GM12878 (cell line): ENCODE measurements around the gene UTF1. TPM values are rescaled to one million over a fixed set of nuclear protein-coding genes. Genes with fewer than 3 reads are reported as not detected.

ENCODE experiments used
- ATAC-seq: fragments of 200-7000 bp; cut with Tn5 transposase; 3 replicates; pipeline ENCODE4 v1.9.1; 2020; ENCODE audit warnings: mild to moderate bottlenecking, moderate library complexity
- BruUV-seq: library from RNA; stranded (reverse); fragments of 400-500 nt; replicated peaks from 2 replicates; lab custom pipeline; 2021; lab: Mats Ljungman, UMichigan
- CTCF ChIA-PET: fragments of 300-600 bp; sonication (Branson Sonifier 250); formaldehyde crosslinking; extraction: SDS; loops from one replicate; lab custom pipeline; 2021; ENCODE audit warnings: inconsistent platforms; lab: Yijun Ruan, JAX
- POLR2A ChIA-PET: fragments of 350-600 bp; formaldehyde crosslinking; extraction: SDS; loops from one replicate; lab custom pipeline; 2021; ENCODE audit warnings: inconsistent platforms; lab: Charles Lee
- RAD21 ChIA-PET: fragments of 300-600 bp; sonication (Branson Sonifier 250); formaldehyde crosslinking; loops from one replicate; lab custom pipeline; 2023; ENCODE audit warnings: antibody characterized with exemption; ENCODE audit not compliant: unreplicated experiment; lab: Charles Lee
- SMC1A ChIA-PET: fragments of 300-600 bp; sonication (Branson Sonifier 250); formaldehyde crosslinking; loops from one replicate; lab custom pipeline; 2023; ENCODE audit not compliant: unreplicated experiment, uncharacterized antibody; lab: Charles Lee
- DNase-seq: peaks from one replicate; pipeline ENCODE4 v3.0.0-alpha.2; 2011; ENCODE audit warnings: low read depth, low spot score
- FAIRE-seq: peaks from 3 replicates; lab custom pipeline; 2011; peaks lifted over from hg19 to GRCh38; lab: Jason Lieb, UNC
- H2AFZ ChIP-seq: 2 replicates; pipeline ENCODE4 v1.6.0; 2011; ENCODE audit warnings: low read depth, low read length, control low read depth; ENCODE audit not compliant: control insufficient read depth
- H3K27ac ChIP-seq: 2 replicates; pipeline ENCODE4 v1.5.1; 2011; ENCODE audit warnings: control low read depth; ENCODE audit not compliant: control insufficient read depth, insufficient read depth
- H3K27me3 ChIP-seq, 2 experiments: replicated peaks in 1 of 2; 2 replicates each; pipeline versions ENCODE4 v1.6.0 to v1.6.1; 2011; ENCODE audit warnings: low read length in 1 of 2; ENCODE audit not compliant: control insufficient read depth in 2 of 2, insufficient read depth in 2 of 2
- H3K36me3 ChIP-seq, 2 experiments: 2 replicates each; pipeline ENCODE4 v1.5.1; 2011; ENCODE audit warnings: low read length in 1 of 2; ENCODE audit not compliant: control insufficient read depth in 2 of 2, insufficient read depth in 2 of 2
- H3K4me1 ChIP-seq: 2 replicates; pipeline ENCODE4 v1.6.1; 2011; ENCODE audit warnings: mild to moderate bottlenecking, low read length, moderate library complexity, mixed read lengths; ENCODE audit not compliant: control insufficient read depth, insufficient read depth
- H3K4me2 ChIP-seq: 2 replicates; pipeline ENCODE4 v1.6.0; 2011; ENCODE audit warnings: control low read depth; ENCODE audit not compliant: control insufficient read depth, insufficient read depth
- H3K4me3 ChIP-seq: fragments of 200-600 bp; sonication (generic); 2 replicates; pipeline ENCODE4 v1.5.1; 2016
- H3K79me2 ChIP-seq: 2 replicates; pipeline ENCODE4 v1.6.0; 2011; ENCODE audit warnings: low read length; ENCODE audit not compliant: control insufficient read depth, insufficient read depth
- H3K9ac ChIP-seq: 2 replicates; pipeline ENCODE4 v1.8.0; 2011; ENCODE audit warnings: low read length, control low read depth, mixed read lengths; ENCODE audit not compliant: control insufficient read depth, insufficient read depth
- H3K9me3 ChIP-seq: replicated peaks from 3 replicates; pipeline ENCODE4 v1.5.1; 2011; ENCODE audit warnings: mild to moderate bottlenecking, low read length; ENCODE audit not compliant: control insufficient read depth, insufficient read depth
- H4K20me1 ChIP-seq: 2 replicates; pipeline ENCODE4 v1.6.0; 2011; ENCODE audit not compliant: control insufficient read depth, insufficient read depth
- ATF7 ChIP-seq: fragments of 450-650 bp; IDR thresholded peaks from 2 replicates; pipeline ENCODE4 v1.6.1; 2016; ENCODE audit warnings: low read depth, mild to moderate bottlenecking
- BCLAF1 ChIP-seq: fragments of 450-650 bp; IDR thresholded peaks from 2 replicates; pipeline ENCODE4 v1.6.1; 2017; ENCODE audit warnings: antibody characterized with exemption, mild to moderate bottlenecking, moderate library complexity
- BMI1 ChIP-seq: fragments of 450-650 bp; IDR thresholded peaks from 2 replicates; pipeline ENCODE4 v1.6.1; 2016; ENCODE audit warnings: mild to moderate bottlenecking, moderate library complexity, borderline replicate concordance
- CBFB ChIP-seq: IDR thresholded peaks from 2 replicates; pipeline ENCODE4 v1.6.1; 2016; ENCODE audit warnings: antibody characterized with exemption, low read depth
- CBX5 ChIP-seq: sonication (generic); IDR thresholded peaks from 2 replicates; pipeline ENCODE4 v1.6.1; 2016; ENCODE audit warnings: low read depth, moderate library complexity, mild to moderate bottlenecking, inconsistent platforms
- DPF2 ChIP-seq: fragments of 450-650 bp; IDR thresholded peaks from 2 replicates; pipeline ENCODE4 v1.6.1; 2017; ENCODE audit warnings: mild to moderate bottlenecking
- EED ChIP-seq: sonication (generic); IDR thresholded peaks from 2 replicates; pipeline ENCODE4 v1.6.1; 2016; ENCODE audit warnings: antibody characterized with exemption, low read depth
- ELK1 ChIP-seq: IDR thresholded peaks from 2 replicates; pipeline ENCODE4 v1.6.1; 2012; ENCODE audit warnings: low read depth, low read length, improper control_type of control experiment
- ESRRA ChIP-seq: IDR thresholded peaks from 2 replicates; pipeline ENCODE4 v1.6.1; 2012; ENCODE audit warnings: mild to moderate bottlenecking, low read length, improper control_type of control experiment
- POLR2AphosphoS2 ChIP-seq: IDR thresholded peaks from 2 replicates; pipeline ENCODE4 v1.6.1; 2011; ENCODE audit warnings: low read depth, mild to moderate bottlenecking, low read length, improper control_type of control experiment, moderate library complexity
- POU2F2 ChIP-seq: IDR thresholded peaks from 3 replicates; pipeline ENCODE4 v1.6.1; 2011; ENCODE audit warnings: low read depth, mild to moderate bottlenecking, low read length, borderline replicate concordance
- RCOR1 ChIP-seq: conservative IDR thresholded peaks from 2 replicates; pipeline ENCODE4 v1.6.1; 2012; ENCODE audit warnings: low read depth, low read length, improper control_type of control experiment
- RELB ChIP-seq: fragments of 450-650 bp; IDR thresholded peaks from 2 replicates; pipeline ENCODE4 v1.6.1; 2017; ENCODE audit warnings: low read depth, mild to moderate bottlenecking, moderate library complexity
- RUNX3 ChIP-seq: IDR thresholded peaks from 2 replicates; pipeline ENCODE4 v1.6.1; 2012; ENCODE audit warnings: low read length, inconsistent platforms
- SREBF2 ChIP-seq: IDR thresholded peaks from 2 replicates; pipeline ENCODE4 v1.6.1; 2012; ENCODE audit warnings: mild to moderate bottlenecking, low read length
- TCF12 ChIP-seq: IDR thresholded peaks from 2 replicates; pipeline ENCODE4 v1.6.1; 2011; ENCODE audit warnings: low read depth, mild to moderate bottlenecking, low read length
- YY1 ChIP-seq: IDR thresholded peaks from 2 replicates; pipeline ENCODE4 v1.6.1; 2011; ENCODE audit warnings: low read depth, mild to moderate bottlenecking, low read length
- ZNF217 ChIP-seq: fragments of 450-650 bp; IDR thresholded peaks from 2 replicates; pipeline ENCODE4 v1.6.1; 2017; ENCODE audit warnings: antibody characterized with exemption, mild to moderate bottlenecking
- WGBS: methylation state at CpG from one replicate; pipeline ENCODE4 v1.1.6; 2016; ENCODE audit warnings: low lambda C conversion rate; ENCODE audit not compliant: insufficient replicate concordance, insufficient coverage; ENCODE audit errors: missing lambda C conversion rate; 5-methylcytosine and 5-hydroxymethylcytosine counted together
- in situ Hi-C: fragments of 300-500 bp; cut with MboI; formaldehyde crosslinking; loops from 9 replicates; pipeline ENCODE4 v1.14.3; 2018; ENCODE audit warnings: mixed read lengths
- intact Hi-C: fragments of 100-400 bp; cut with micrococcal nuclease; formaldehyde crosslinking; loops from one replicate; pipeline ENCODE4 v1.14.2; 2022; ENCODE audit not compliant: unreplicated experiment
- polyA plus RNA-seq, 11 experiments: library from polyadenylated mRNA; depleted of rRNA in 4 of 11; unstranded in 6 of 11; stranded (reverse) in 5 of 11; fragments of >200 nt; fragmentation: Nextera tagmentation in 4 of 11; fragmentation: Illumina TruSeq in 1 of 11; extraction: Ambion mirVana in 4 of 11; extraction: Trizol in 1 of 11; gene quantifications; 1 replicate in 1 of 11; 2 replicates in 10 of 11; pipeline versions ENCODE4 v1.2.1 to v1.2.3, GENCODE V29; 2011 to 2016; ENCODE audit warnings: inconsistent platforms in 2 of 11, missing spikeins in 2 of 11, low read depth in 1 of 11
- total RNA-seq, 4 experiments: library from RNA; depleted of rRNA in 3 of 4; stranded (reverse); fragments of >200 nt in 3 of 4; fragmentation: Illumina TruSeq in 1 of 4; extraction: Trizol in 1 of 4; gene quantifications; 2 replicates each; pipeline versions ENCODE4 v1.2.1 to v1.2.3, GENCODE V29; 2013 to 2021

The UTF1 gene
- total and polyA plus RNA-seq, 10 of the 15 experiments (the other 5 are each of a cell fraction or from before 2014, with no cell fraction given), result not detected

- TF ChIP-seq TCF12, result no peak
- no peak for TF ChIP-seq DPF2
- no peak for TF ChIP-seq CBFB
- TF ChIP-seq POLR2AphosphoS2, result no peak
Observed at GRCh38 chr10:133201151-133201947, 28.7 kb upstream of the UTF1 start (continued).

- no peak overlapping the region for H3K4me2 ChIP-seq
- BruUV-seq, result no TSS peak
- H3K9ac ChIP-seq, result no peak overlapping the region
- H3K4me3 ChIP-seq, result no peak overlapping the region
- ChIA-PET SMC1A (no interaction called here), POLR2A (no interaction called here), RAD21 (no interaction called here), CTCF (no interaction called here)
- no peak overlapping the region for H3K27ac ChIP-seq
- H3K9me3 ChIP-seq, result no peaks in the 10 kb centered on the region
- no peak overlapping the region for H2AFZ ChIP-seq
- H3K79me2 ChIP-seq, result no peaks in the 10 kb centered on the region
- intact Hi-C loops (no loop called here), in situ Hi-C loops (no loop called here)
- H3K36me3 ChIP-seq, result no peaks in the 10 kb centered on the region
- H3K27me3 ChIP-seq, result no peaks in the 10 kb centered on the region
- H4K20me1 ChIP-seq, result no peaks in the 10 kb centered on the region
- no peak for ATAC-seq
- FAIRE-seq, result no peak
- no peaks in the 10 kb centered on the region for H3K4me1 ChIP-seq
- no peak for DNase-seq
- WGBS, result 34% methylated on average over 28 of the region's 29 CpGs
- TF ChIP-seq POU2F2 (no peak), RELB (no peak), SREBF2 (no peak), EED (no peak), ATF7 (no peak), YY1 (no peak), RUNX3 (no peak), ELK1 (no peak), RCOR1 (no peak), CBX5 (no peak), ESRRA (no peak), ZNF217 (no peak), BCLAF1 (no peak), BMI1 (no peak)
Observed at GRCh38 chr10:133201948-133202725, 27.9 kb upstream of the UTF1 start.
